Measurements from ENCODE around the gene GLCE. TPM values are rescaled to one million over a fixed set of nuclear protein-coding genes. Genes with fewer than 3 reads are reported as not detected.

The GLCE gene
- total and polyA plus RNA-seq, 11 donors, result 4.0 to 14.3 (median 8.4) TPM

DNA sequence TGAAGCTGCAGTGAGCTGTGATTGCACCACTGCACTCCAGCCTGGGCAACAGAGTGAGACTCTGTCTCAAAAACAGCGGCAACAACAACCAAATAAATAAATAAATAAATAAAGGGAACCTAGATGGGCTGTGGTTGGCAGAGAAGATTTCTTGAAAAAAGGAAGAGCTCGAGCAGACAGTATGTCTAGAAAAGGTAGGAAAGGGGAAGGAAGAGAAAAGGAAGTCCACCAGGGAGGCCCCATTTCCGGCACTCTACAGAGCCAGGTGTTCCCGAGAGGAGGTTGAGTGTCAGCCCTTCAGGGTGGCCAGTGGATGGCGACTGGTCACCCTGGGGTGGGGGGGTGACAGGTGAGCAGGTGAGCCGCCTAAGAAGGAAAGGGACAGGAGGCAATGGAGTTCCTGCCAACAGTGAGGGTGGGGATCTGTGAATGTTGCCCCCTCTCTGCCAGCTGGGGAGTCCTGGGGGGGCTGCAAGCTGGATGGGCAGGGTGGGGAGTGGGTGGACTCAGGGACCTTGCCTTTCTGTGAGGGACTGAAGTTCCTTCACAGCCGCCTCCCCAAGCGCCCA lies 153.1 kb downstream of the GLCE start:
- WGBS, 4 donors, result 71 to 87% (median 77%) methylated on average over 8 of the region's 8 CpGs
- no peaks in the 10 kb centered on the region for H3K36me3 ChIP-seq
- no peak for ATAC-seq
- intact Hi-C loops (cut with DNase I), result no loop called here
- TF ChIP-seq POLR2A (IDR thresholded peaks at IDR 0.05), result no peak
- TF ChIP-seq, protein P1, sequence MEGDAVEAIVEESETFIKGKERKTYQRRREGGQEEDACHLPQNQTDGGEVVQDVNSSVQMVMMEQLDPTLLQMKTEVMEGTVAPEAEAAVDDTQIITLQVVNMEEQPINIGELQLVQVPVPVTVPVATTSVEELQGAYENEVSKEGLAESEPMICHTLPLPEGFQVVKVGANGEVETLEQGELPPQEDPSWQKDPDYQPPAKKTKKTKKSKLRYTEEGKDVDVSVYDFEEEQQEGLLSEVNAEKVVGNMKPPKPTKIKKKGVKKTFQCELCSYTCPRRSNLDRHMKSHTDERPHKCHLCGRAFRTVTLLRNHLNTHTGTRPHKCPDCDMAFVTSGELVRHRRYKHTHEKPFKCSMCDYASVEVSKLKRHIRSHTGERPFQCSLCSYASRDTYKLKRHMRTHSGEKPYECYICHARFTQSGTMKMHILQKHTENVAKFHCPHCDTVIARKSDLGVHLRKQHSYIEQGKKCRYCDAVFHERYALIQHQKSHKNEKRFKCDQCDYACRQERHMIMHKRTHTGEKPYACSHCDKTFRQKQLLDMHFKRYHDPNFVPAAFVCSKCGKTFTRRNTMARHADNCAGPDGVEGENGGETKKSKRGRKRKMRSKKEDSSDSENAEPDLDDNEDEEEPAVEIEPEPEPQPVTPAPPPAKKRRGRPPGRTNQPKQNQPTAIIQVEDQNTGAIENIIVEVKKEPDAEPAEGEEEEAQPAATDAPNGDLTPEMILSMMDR (IDR thresholded peaks at IDR 0.05), result no peak
- no peaks in the 10 kb centered on the region for H3K27me3 ChIP-seq
- H3K4me3 ChIP-seq, result no peak overlapping the region
- peaks cover 0 to 12% (median 0%) of the 10 kb centered on the region in 12 donors for H3K4me1 ChIP-seq
- no peaks in the 10 kb centered on the region for H3K9me3 ChIP-seq
- no peak overlapping the region for H3K27ac ChIP-seq
- DNase-seq, result no peak

DNA sequence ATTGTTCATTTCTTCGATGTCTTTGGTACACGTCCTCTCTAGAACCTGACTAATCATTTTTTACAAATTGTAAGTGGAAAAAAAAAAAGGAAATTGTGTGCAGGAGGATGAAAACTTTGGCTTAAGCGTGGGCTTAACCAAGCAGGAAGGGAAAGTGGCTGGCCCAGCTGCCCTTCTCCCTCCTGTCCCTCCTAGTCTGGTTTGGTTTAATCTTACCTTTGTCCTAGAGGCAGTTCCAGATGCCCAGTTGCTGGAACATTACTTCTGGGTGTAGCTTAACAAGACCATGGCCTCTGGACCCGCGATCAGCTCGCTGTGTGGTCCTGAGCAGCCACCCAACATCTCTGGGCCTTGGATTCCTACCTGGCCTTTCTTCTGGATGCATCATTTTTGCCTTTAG lies 153.7 kb downstream of the GLCE start:
- ATAC-seq (no peak), DNase-seq (no peak)
- Histone ChIP-seq H3K27me3 (no peaks in the 10 kb centered on the region), H3K9me3 (no peaks in the 10 kb centered on the region), H3K27ac (no peak overlapping the region), H3K4me3 (no peak overlapping the region), H3K36me3 (no peaks in the 10 kb centered on the region), H3K4me1 (peaks cover 0 to 12% (median 0%) of the 10 kb centered on the region in 12 donors)
- intact Hi-C loops (cut with DNase I), result no loop called here
- no peak for TF ChIP-seq POLR2A (IDR thresholded peaks at IDR 0.05)
- TF ChIP-seq, protein P1 (IDR thresholded peaks at IDR 0.05), result no peak
- WGBS, 4 donors, result 75 to 83% (median 80%) methylated on average over 6 of the region's 6 CpGs

DNA sequence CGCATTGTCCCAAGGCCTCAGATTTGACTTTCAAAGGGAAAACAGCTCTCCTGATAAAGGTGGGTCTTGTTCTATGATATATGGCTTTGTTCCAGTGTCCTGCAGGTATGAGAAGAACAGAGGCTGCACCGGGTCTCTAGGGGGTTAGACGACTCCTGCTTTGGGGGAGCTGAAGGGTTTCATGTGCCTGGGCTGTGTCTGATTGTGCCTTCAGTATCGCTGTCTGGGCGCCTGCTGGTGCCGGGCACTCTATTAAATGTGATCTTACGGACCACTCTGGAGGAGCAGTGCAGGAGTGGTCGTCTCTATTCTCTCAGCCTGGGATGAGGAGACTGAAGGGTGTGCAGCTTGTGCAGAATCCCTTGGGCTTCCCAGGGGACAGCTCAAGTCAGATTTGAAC lies 154.3 kb downstream of the GLCE start:
- no peak for TF ChIP-seq POLR2A (IDR thresholded peaks at IDR 0.05)
- TF ChIP-seq, protein P1 (IDR thresholded peaks at IDR 0.05), result no peak
- Histone ChIP-seq H3K36me3 (no peaks in the 10 kb centered on the region), H3K4me1 (peaks cover 0 to 12% (median 0%) of the 10 kb centered on the region in 12 donors), H3K27me3 (no peaks in the 10 kb centered on the region), H3K27ac (no peak overlapping the region), H3K4me3 (no peak overlapping the region), H3K9me3 (no peaks in the 10 kb centered on the region)
- DNase-seq (no peak), ATAC-seq (no peak)
- intact Hi-C loops (cut with DNase I), result no loop called here
- 87 to 91% (median 89%) methylated on average over 8 of the region's 8 CpGs for WGBS, 4 donors

DNA sequence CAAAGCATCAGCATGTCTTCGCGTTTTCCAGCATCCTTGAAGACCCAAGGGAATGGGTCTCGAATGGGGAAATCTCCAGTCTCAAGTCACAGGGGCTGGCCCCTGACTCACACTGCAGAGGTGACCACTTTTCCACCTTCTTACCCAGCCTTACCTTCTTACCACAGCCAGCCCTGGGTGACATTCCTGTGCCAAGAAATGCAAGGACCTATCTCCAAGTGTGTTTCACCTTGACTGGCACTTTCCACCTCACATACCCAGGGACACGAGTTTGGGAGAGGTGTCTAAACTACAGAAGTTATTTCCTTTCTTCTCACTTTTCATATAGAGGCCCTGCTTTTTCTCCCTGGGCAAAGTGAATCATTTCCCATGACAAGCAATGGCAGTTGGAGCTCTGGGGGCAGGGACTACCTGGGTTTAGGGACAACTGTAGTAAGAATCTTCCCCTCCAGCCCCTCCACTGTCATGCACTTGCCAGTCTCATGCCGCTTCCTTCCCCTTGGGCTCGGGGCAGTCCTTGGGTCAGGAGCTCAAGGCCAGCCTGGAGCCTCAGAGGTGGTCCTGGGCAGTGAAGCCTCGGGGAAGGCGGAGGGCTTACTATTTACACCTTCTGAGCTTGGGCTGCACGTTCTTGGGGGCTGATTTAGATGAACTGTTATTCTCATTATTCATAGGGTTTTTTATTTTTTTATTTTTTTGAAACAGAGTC lies 155.1 kb downstream of the GLCE start:
- intact Hi-C loops (cut with DNase I), result no loop called here
- no peak for ATAC-seq
- no peak for DNase-seq
- WGBS, 4 donors, result 80 to 83% (median 82%) methylated on average over 9 of the region's 9 CpGs
- no peak for TF ChIP-seq POLR2A (IDR thresholded peaks at IDR 0.05)
- TF ChIP-seq, protein P1 (IDR thresholded peaks at IDR 0.05), result no peak
- Histone ChIP-seq H3K9me3 (no peaks in the 10 kb centered on the region), H3K4me1 (peaks cover 0 to 12% (median 0%) of the 10 kb centered on the region in 12 donors), H3K36me3 (no peaks in the 10 kb centered on the region), H3K4me3 (no peak overlapping the region), H3K27ac (no peak overlapping the region), H3K27me3 (no peaks in the 10 kb centered on the region)

All from heart left ventricle (tissue), 16 donors.